Lower lobe of right lung (tissue), 2 donors: Measurements from ENCODE around the gene ZFX. TPM values are rescaled to one million over a fixed set of nuclear protein-coding genes. Genes with fewer than 3 reads are reported as not detected.

Experiments
- ATAC-seq, 2 donors: fragments of 200-7000 bp; cut with Tn5 transposase; one replicate each; pipeline ENCODE4 v1.9.1; 2020 to 2022; ENCODE audit warnings: mild to moderate bottlenecking in 2 of 2, moderate library complexity in 2 of 2
- DNase-seq: peaks from one replicate; pipeline ENCODE4 v3.0.0-alpha.2; 2020
- H3K27ac ChIP-seq: fragments of 200-600 bp; one replicate; pipeline ENCODE4 v1.8.0; 2022
- H3K27me3 ChIP-seq: fragments of 200-600 bp; one replicate; pipeline ENCODE4 v1.8.0; 2022; ENCODE audit warnings: low read depth
- H3K36me3 ChIP-seq: fragments of 200-600 bp; one replicate; pipeline ENCODE4 v1.8.0; 2022; ENCODE audit warnings: mild to moderate bottlenecking
- H3K4me1 ChIP-seq: fragments of 200-600 bp; one replicate; pipeline ENCODE4 v1.8.0; 2022
- H3K4me3 ChIP-seq: fragments of 200-600 bp; one replicate; pipeline ENCODE4 v1.8.0; 2022; ENCODE audit warnings: mild to moderate bottlenecking
- H3K9me3 ChIP-seq: fragments of 200-600 bp; one replicate; pipeline ENCODE4 v1.8.0; 2022
- CTCF ChIP-seq: fragments of 200-600 bp; IDR thresholded peaks from one replicate; pipeline ENCODE4 v1.8.0; 2022; ENCODE audit warnings: antibody characterized with exemption, mild to moderate bottlenecking
- intact Hi-C: fragments of 100-400 bp; cut with DNase I; formaldehyde crosslinking; loops from one replicate; pipeline ENCODE4 v1.11.0; 2022
- total RNA-seq: library from RNA; stranded (reverse); fragmentation: NEBNext Ultra II Directional; extraction: Animal tissue kit (Norgen Biotek cat#: 25700); gene quantifications from one replicate; pipeline ENCODE4 v1.2.1, GENCODE V29; 2021
- donor health status: DM: no; HTN: yes; CAD: no; lungs with severe emphysema.

Gene ZFX
- total RNA-seq, 1 donor from 2014 or later = 39.1 TPM

GRCh38 chrX:24202465-24203031 lies 53.0 kb downstream of the ZFX start:
- H3K27me3 ChIP-seq = no peaks in the 10 kb centered on the region
- H3K9me3 ChIP-seq = no peaks in the 10 kb centered on the region
- ATAC-seq (no peak), DNase-seq (no peak)
- no peak overlapping the region for H3K4me3 ChIP-seq
- H3K36me3 ChIP-seq = peaks cover 3% of the 10 kb centered on the region
- no peak for TF ChIP-seq CTCF
- peaks cover 8% of the 10 kb centered on the region for H3K4me1 ChIP-seq
- H3K27ac ChIP-seq = no peak overlapping the region
- intact Hi-C loops = no loop called here

GRCh38 chrX:24203072-24203808 lies 53.7 kb downstream of the ZFX start:
- Histone ChIP-seq H3K9me3 (no peaks in the 10 kb centered on the region), H3K27ac (no peak overlapping the region), H3K27me3 (no peaks in the 10 kb centered on the region), H3K36me3 (peaks cover 10% of the 10 kb centered on the region), H3K4me3 (no peak overlapping the region), H3K4me1 (peaks cover 8% of the 10 kb centered on the region)
- DNase-seq (no peak), ATAC-seq (no peak)
- TF ChIP-seq CTCF = no peak
- intact Hi-C loops = no loop called here

GRCh38 chrX:24204331-24204730 lies 54.8 kb downstream of the ZFX start:
- Histone ChIP-seq H3K27ac (no peak overlapping the region), H3K36me3 (peaks cover 21% of the 10 kb centered on the region), H3K4me3 (no peak overlapping the region), H3K27me3 (no peaks in the 10 kb centered on the region), H3K4me1 (peaks cover 8% of the 10 kb centered on the region), H3K9me3 (no peaks in the 10 kb centered on the region)
- intact Hi-C loops = no loop called here
- TF ChIP-seq CTCF = no peak
- no peak for DNase-seq
- no peak for ATAC-seq

- no peak for TF ChIP-seq CTCF
- H3K4me1 ChIP-seq = peaks cover 8% of the 10 kb centered on the region
- intact Hi-C loops = no loop called here
Measured at GRCh38 chrX:24204958-24205357, 55.4 kb downstream of the ZFX start.

GRCh38 chrX:24207826-24208225 lies 58.3 kb downstream of the ZFX start:
- peaks cover 8% of the 10 kb centered on the region for H3K4me1 ChIP-seq
- H3K27me3 ChIP-seq = no peaks in the 10 kb centered on the region
- H3K27ac ChIP-seq = no peak overlapping the region
- H3K36me3 ChIP-seq = peaks cover 56% of the 10 kb centered on the region
- intact Hi-C loops = no loop called here
- TF ChIP-seq CTCF = no peak
- H3K4me3 ChIP-seq = no peak overlapping the region
- ATAC-seq = no peak
- no peak for DNase-seq
- H3K9me3 ChIP-seq = no peaks in the 10 kb centered on the region

More at GRCh38 chrX:24204958-24205357, 55.4 kb downstream of the ZFX start:
- Histone ChIP-seq H3K4me3 (no peak overlapping the region), H3K27me3 (no peaks in the 10 kb centered on the region), H3K9me3 (no peaks in the 10 kb centered on the region), H3K36me3 (peaks cover 28% of the 10 kb centered on the region), H3K27ac (no peak overlapping the region)
- ATAC-seq (peak in 1 of 2 donors; percentile 32), DNase-seq (no peak)
